Measurements from ENCODE around the gene AMDHD2.

Gene AMDHD2

GRCh38 chr16:2482708-2483534 lies 37.2 kb upstream of the AMDHD2 start:
- no peak for DNase-seq (ENCODE audit: low read depth)

DNA sequence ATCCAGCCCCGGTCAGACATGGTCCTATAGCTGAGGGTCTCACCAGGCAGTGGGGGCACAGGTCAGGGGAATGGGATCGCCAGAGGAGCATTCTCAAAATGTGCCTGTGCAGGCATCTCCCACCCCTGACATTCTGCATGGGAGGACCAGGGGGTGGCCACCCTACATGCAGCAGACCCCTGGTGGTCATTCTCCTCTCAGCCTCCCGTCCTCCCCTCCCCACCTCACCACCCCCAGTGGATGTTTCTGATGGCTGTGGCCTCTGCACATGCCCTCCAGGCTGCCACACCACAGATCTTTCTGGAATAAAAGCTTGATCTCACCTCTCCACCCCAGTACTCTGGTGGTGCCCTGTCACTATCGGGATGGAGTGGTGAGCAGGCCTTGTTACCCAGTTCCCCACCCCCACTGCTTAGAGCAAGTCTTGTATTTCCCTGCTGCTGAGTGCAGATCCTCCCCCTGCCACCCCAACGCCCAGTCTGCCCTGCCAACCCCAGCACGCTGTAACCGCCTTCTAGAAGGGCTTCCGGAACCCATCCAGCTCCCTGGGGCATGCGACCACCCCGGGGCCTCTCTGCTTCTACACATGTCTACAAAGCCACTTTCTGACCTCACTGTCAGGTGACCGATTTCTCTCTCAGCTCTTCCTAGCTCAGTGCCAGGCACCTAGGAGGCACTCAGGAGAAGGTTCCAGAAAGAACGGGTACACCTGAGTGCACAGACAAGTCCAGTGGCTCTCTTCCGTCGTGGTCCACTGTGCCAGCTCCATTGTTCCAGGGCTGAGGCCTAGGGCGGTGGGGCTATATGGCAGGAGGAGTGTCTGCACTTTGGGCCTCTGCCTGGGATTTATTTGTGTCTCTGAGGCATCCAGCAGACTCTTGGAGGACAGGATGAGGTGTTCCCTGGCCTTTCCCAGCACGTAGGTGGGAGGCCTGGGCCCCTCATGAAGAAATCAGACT lies 36.0 kb upstream of the AMDHD2 start:
- DNase-seq (ENCODE audit: low read depth) = no peak

DNA sequence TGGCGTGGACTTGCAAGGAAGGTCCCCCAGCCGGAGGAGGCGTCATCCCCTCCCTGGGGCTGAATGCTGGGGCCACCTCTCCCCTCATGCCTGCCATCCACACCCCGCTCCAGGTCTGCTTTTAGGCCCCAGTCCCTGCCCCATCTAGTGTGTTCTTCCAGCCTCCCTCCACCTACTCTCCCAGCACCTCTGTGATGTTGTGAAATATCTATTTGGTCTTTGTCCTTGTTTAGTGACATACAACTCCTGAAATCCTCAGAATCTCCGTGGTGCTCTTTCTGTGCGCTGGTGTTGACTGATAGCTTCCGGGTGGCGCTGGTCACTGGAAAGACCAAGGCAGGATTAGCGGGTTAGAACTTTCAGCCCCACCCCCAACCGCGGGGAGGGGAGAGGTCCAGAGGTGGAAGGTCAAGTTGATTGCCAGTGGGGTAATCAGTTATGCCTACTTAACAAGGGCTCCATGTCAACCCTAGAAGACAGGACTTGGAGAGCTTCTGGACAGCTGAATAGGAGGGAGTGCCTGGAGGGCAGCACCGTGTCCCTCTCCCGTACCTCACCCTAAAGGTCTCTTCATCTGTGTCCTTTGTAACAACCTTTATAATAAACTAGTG lies 35.2 kb upstream of the AMDHD2 start:
- DNase-seq (ENCODE audit: low read depth) = no peak

- no peak for DNase-seq (ENCODE audit: low read depth)
Measured at GRCh38 chr16:2485811-2486507, 34.2 kb upstream of the AMDHD2 start.

DNA sequence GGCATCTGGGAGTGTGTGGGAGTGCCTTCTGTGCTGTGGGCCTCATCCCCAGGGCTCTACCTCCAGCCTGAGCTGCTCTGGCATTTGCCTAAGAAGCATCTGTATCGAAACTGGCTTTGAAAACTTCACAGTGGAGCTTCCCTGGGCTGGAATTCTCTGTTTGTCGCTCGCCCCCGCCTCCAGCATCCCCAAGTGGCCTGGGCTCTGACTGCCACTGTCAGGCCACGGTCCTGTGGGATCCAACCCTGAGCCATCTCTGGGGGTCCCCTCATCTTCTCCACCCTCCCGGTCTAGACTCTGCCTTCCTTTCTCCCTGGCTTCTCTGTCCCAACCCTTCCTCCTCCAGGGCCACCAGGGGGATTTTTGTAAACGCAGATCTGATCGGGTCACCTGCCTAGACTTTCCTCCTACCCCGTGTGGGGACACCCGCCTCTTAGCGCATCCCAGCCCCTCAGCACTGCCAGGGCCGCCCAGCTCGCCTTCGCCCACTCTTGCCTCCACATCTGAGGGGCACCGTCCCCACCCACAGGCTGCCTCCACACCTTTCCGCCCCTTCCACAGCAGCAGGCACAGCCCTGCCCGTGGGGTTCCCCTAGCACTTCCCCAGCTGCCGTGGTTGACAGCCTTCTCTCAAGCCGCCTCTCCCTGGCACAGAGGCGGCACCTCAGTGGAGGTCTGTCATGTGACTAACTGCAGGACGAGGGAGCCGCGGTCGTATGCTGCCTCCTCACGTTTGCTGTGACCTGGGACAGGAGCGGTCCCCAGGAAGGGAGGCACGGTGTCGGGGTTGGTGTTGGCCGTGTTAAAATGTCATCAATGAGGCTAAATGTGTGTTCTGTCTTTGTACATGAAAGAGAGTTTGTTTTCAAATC lies 33.3 kb upstream of the AMDHD2 start:
- DNase-seq (ENCODE audit: low read depth) = peak; percentile 73

DNA sequence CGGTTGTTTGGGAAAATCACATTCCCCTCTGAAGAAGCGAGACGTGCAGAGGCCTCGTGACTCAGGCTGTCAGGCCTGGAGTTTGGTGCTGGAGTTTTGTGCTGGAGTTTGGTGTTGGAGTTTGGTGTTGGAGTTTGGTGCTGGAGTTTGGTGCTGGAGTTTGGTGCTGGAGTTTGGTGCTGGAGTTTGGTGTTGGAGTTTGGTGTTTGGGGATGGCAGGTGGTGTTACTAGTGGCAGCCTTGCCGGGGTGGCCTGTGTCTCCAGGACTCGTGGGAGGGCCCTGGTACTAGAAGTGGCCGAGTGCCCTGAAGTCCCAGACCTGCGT lies 32.7 kb upstream of the AMDHD2 start:
- DNase-seq (ENCODE audit: low read depth) = no peak

GRCh38 chr16:2487903-2488531 lies 32.2 kb upstream of the AMDHD2 start:
- DNase-seq (ENCODE audit: low read depth) = no peak

DNA sequence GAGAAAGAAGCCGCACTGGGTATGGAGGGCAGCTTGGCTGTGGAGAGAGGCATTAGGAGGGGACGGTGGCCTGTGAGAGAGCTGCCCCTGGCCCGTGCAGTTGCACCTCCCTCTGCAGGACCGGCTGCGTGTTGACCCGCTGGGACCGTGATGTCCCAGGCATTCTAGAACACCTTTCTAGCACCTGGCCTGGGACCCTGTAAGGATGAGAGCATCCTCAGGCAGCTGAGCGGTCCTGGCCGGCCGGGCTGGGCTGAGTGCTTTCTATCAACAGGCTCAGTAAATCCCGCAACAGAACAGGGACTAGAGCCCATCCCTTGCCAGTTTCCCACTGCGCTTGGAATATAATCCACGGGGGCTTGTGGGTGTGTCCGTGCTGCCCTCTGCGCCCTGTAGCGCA lies 30.6 kb upstream of the AMDHD2 start:
- DNase-seq (ENCODE audit: low read depth) = no peak

DNA sequence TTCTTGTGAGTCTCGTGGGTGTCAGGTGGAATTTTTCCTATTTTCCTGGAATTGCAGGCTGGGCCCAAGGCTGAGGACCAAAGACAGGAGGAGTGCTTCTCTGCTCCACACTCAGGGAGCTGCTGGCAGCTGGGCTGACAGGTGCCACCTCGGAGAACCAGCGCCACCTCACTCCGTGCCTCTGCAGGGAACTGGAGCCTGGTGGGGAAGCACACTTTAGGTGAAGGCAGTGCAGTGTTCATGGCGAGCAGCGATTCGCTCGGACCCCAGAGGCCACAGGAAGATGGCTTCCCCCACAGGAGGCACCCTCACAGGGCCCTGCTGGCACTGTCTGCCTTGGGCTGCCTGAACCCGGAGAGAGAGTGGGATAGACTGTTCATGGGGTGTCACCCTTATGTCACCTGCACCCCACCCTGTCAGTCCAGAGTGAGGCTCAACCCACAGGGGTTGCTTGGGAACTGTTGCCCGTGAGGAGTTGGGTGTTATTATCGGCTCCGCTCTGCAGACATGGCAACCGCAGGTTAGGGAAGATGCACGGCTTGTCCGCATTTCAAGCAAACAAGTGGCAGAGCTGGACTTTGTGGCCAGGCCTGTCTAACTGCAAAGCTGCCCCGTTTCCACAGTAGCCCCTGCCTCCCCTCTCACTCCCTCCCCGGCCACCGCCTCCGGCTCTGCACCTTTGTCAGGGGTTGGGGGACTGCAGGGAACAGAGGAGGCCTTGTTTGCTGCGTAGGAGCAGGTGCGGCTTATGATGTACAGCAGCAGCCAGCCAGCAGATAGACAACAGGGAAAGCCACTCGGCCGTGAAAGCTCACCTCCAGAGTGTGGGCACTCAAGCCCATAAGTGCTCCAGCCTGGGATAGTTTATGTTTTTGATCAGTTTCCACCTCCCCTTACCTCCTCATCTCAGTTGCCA lies 29.7 kb upstream of the AMDHD2 start:
- no peak for DNase-seq (ENCODE audit: low read depth)

GRCh38 chr16:2492292-2492691 lies 27.9 kb upstream of the AMDHD2 start:
- no peak for DNase-seq (ENCODE audit: low read depth)

- no peak for DNase-seq (ENCODE audit: low read depth)
Measured at GRCh38 chr16:2493605-2494004, 26.6 kb upstream of the AMDHD2 start.

DNA sequence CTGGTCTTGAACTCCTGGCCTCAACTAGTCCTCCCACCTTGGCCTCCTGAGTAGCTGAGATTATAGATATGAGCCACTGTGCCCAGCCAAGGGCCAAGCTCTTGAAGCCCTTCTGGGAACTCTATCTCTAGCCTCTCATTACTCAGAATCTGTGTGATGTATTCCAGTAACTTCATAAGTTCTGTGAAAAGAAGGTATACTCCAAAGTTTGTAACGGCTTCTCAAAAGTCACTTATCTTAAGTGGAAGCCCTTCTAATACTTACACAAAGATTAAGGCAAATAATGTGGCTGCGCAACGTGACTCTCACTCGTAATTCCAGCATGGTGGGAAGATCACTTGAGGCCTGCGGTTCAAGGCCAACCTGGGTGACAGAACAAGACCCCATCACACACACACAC lies 25.6 kb upstream of the AMDHD2 start:
- DNase-seq (ENCODE audit: low read depth) = no peak

DNA sequence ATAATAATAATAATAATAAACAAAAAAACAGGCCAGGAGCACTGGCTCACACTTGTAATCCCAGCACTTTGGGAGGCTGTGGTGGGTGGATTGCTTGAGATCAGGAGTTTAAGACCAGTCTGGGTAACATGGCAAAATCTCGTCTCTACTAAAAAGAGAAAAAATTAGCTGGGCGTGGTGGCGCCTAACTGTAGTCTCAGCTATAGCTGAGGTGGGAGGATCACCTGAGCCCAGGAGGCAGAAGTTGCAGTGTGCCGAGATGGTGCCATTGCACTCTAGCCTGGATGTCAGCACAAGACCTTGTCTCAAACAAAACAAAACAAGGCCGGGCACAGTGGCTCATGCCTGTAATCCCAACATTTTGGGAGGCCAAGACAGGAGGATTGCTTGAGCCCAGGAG lies 25.1 kb upstream of the AMDHD2 start:
- no peak for DNase-seq (ENCODE audit: low read depth)

DNA sequence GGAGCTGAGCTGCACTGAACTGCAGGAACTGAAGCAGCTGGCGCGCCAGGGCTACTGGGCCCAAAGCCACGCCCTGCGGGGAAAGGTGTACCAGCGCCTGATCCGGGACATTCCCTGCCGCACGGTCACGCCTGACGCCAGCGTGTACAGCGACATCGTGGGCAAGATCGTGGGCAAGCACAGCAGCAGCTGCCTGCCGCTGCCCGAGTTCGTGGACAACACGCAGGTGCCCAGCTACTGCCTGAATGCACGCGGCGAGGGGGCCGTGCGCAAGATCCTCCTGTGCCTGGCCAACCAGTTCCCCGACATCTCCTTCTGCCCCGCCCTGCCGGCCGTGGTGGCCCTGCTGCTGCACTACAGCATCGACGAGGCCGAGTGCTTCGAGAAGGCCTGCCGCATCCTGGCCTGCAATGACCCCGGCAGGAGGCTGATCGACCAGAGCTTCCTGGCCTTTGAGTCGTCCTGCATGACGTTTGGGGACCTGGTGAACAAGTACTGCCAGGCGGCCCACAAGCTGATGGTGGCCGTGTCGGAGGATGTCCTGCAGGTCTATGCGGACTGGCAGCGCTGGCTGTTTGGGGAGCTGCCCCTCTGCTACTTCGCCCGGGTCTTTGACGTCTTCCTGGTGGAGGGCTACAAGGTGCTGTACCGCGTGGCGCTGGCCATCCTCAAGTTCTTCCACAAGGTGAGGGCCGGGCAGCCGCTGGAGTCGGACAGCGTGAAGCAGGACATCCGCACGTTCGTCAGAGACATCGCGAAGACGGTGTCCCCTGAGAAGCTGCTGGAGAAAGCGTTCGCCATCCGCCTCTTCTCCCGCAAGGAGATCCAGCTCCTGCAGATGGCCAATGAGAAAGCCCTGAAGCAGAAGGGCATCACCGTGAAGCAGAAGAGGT lies 23.7 kb upstream of the AMDHD2 start:
- no peak for DNase-seq (ENCODE audit: low read depth)

- no peak for DNase-seq (ENCODE audit: low read depth)
Measured at GRCh38 chr16:2497116-2497630, 23.0 kb upstream of the AMDHD2 start.

- no peak for DNase-seq (ENCODE audit: low read depth)
Measured at GRCh38 chr16:2497695-2498484, 22.3 kb upstream of the AMDHD2 start.

DNA sequence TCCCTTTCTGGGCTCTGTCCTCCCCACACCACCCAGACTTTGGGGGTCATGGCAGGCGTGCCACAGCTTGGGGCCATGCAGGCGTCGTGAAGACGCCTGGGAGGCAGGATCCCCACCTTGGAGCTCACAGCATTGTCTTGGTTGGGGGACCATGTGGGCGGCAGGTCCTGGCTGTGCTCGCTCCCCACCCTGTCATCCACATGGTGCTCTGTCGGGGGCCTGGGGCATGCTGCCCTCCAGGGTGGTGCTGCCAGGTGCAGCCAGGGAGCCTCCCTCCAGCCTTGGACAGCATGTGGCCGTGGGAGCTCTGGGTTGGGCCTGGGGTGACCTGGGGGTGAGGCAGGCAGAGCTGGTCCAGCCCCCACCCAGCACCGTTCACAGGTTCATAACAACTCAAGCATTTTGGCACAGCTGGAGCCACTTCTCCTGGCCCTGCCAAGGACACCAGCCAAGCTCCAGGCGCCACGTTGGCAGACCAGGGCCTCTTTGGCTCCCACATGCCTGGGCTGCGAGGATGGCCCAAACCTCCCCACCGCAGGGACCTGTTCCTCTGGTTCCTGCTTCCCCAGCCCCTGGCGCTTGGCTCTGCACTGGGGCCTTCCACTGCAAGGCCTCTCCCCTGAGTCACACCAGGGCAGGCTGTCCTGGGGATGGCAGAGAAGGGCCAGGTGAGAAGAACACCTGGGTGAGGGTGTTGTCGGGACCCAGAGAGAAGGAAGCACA lies 21.5 kb upstream of the AMDHD2 start:
- no peak for DNase-seq (ENCODE audit: low read depth)

Data from stimulated activated CD8-positive, alpha-beta memory T cell treated with anti-CD3 and anti-CD28 coated beads, Interleukin-12 subunit alpha, Interleukin-12 subunit beta, amount 100 ng/mL, for 1 hour (primary cell).